Activated naive CD8-positive, alpha-beta T cell treated with anti-CD3 and anti-CD28 coated beads, Interleukin-2, amount 10 ng/mL, durations not matched to agents 7 days and 5 days (primary cell): ENCODE results near the gene DIAPH1. TPM values are rescaled to one million over a fixed set of nuclear protein-coding genes. Genes with fewer than 3 reads are reported as not detected.
A peak's percentile ranks its signal among the peaks of the same experiment; 100 is the strongest.

Experiments used
- ATAC-seq: fragments of 150-1000 bp; cut with Tn5 transposase; one replicate; pipeline ENCODE4 v1.10.0; 2021; ENCODE audit warnings: low read depth, moderate library complexity
- POLR2A ChIA-PET: fragments of 350-600 bp; sonication (Branson Sonifier 250); formaldehyde crosslinking; loops from one replicate; lab custom pipeline; 2021; ENCODE audit warnings: antibody characterized with exemption; lab: Charles Lee
- DNase-seq: peaks from one replicate; pipeline ENCODE4 v3.0.0; 2021
- H3K27ac Mint-ChIP-seq: one replicate; pipeline ENCODE4 v1.8.0; 2022; ENCODE audit warnings: mild to moderate bottlenecking, mixed read lengths
- H3K27me3 Mint-ChIP-seq: one replicate; pipeline ENCODE4 v1.8.0; 2022; ENCODE audit warnings: mild to moderate bottlenecking, moderate library complexity, mixed read lengths
- H3K36me3 Mint-ChIP-seq: one replicate; pipeline ENCODE4 v1.8.0; 2021; ENCODE audit warnings: mild to moderate bottlenecking, mixed read lengths
- H3K4me1 Mint-ChIP-seq: one replicate; pipeline ENCODE4 v1.8.0; 2021; ENCODE audit warnings: mixed read lengths
- H3K4me3 Mint-ChIP-seq: one replicate; pipeline ENCODE4 v1.8.0; 2022; ENCODE audit warnings: mild to moderate bottlenecking, moderate library complexity, mixed read lengths
- H3K9me3 Mint-ChIP-seq: one replicate; pipeline ENCODE4 v1.8.0; 2021; ENCODE audit warnings: mixed read lengths
- total RNA-seq, 2 experiments: library from RNA; stranded (reverse); gene quantifications; one replicate each; pipeline ENCODE4 v1.2.3, GENCODE V29; 2021

DIAPH1 gene
- total RNA-seq, 2 experiments from 2014 or later = 244 to 256 TPM

- Mint-ChIP-seq H3K36me3 (peaks cover 12% of the 10 kb centered on the region), H3K4me3 (peak overlapping the region; percentile 94), H3K9me3 (no peaks in the 10 kb centered on the region), H3K27ac (peak overlapping the region; percentile 93), H3K4me1 (peaks cover 46% of the 10 kb centered on the region), H3K27me3 (no peaks in the 10 kb centered on the region)
- peak; percentile 78 for DNase-seq
- peak; percentile 57 for ATAC-seq
- POLR2A ChIA-PET = interaction anchor here (1.0 to 9.6 kb wide), 13 partner anchors 10 to 472 kb away, joined by 3 to 107 read pairs (median 16); partner anchors contain the start of genes DELE1, DIAPH1, FCHSD1 and RNF14
These were observed 19.1 kb upstream of the DIAPH1 start for GRCh38 chr5:141637767-141638419.

- POLR2A ChIA-PET = interaction anchor here (0.6 to 9.6 kb wide), 22 partner anchors 10 to 473 kb away, joined by 3 to 107 read pairs (median 6); partner anchors contain the start of genes DELE1, DIAPH1, FCHSD1 and RNF14
- DNase-seq (peak; percentile 82), ATAC-seq (peak; percentile 64)
- H3K36me3 Mint-ChIP-seq = peaks cover 12% of the 10 kb centered on the region
- H3K4me1 Mint-ChIP-seq = peaks cover 50% of the 10 kb centered on the region
- peak overlapping the region; percentile 93 for H3K27ac Mint-ChIP-seq
- H3K27me3 Mint-ChIP-seq = no peaks in the 10 kb centered on the region
- H3K4me3 Mint-ChIP-seq = peak overlapping the region; percentile 94
- H3K9me3 Mint-ChIP-seq = no peaks in the 10 kb centered on the region
These were observed 18.4 kb upstream of the DIAPH1 start for GRCh38 chr5:141637123-141637766.

GRCh38 chr5:141636413-141637122, 17.8 kb upstream of the DIAPH1 start, which contains the start of the genes HDAC3 and RELL2:
Gene HDAC3 (minus strand): TSS chr5:141636849. CDS start chr5:141636790, 59 bp downstream.
Gene RELL2 (plus strand): TSS chr5:141636997. CDS start chr5:141638226, 1,229 bp downstream.
- Mint-ChIP-seq H3K27me3 (no peaks in the 10 kb centered on the region), H3K36me3 (peaks cover 12% of the 10 kb centered on the region), H3K4me1 (peaks cover 45% of the 10 kb centered on the region), H3K27ac (peak within 1 kb of the TSS; percentile 93), H3K4me3 (peak within 1 kb of the TSS; percentile 94), H3K9me3 (no peaks in the 10 kb centered on the region)
- DNase-seq (peak; percentile 99), ATAC-seq (peak; percentile 69)
- POLR2A ChIA-PET = interaction anchor here (0.6 to 9.6 kb wide), 24 partner anchors 9 to 473 kb away, joined by 3 to 107 read pairs (median 5); partner anchors contain the start of genes DELE1, DIAPH1, FCHSD1 and RNF14

GRCh38 chr5:141636106-141636412, 17.3 kb upstream of the DIAPH1 start:
- no peak for ATAC-seq
- H3K4me1 Mint-ChIP-seq = peaks cover 41% of the 10 kb centered on the region
- no peaks in the 10 kb centered on the region for H3K9me3 Mint-ChIP-seq
- POLR2A ChIA-PET = interaction anchor here (1.1 to 9.6 kb wide), 13 partner anchors 10 to 333 kb away, joined by 3 to 107 read pairs (median 16); partner anchors contain the start of genes DIAPH1, FCHSD1, RNF14 and TAF7
- H3K27ac Mint-ChIP-seq = peak overlapping the region; percentile 81
- no peak for DNase-seq
- H3K27me3 Mint-ChIP-seq = no peaks in the 10 kb centered on the region
- H3K36me3 Mint-ChIP-seq = peaks cover 12% of the 10 kb centered on the region
- peak overlapping the region; percentile 94 for H3K4me3 Mint-ChIP-seq

- H3K9me3 Mint-ChIP-seq = no peaks in the 10 kb centered on the region
- ATAC-seq (no peak), DNase-seq (no peak)
- H3K4me3 Mint-ChIP-seq = peak overlapping the region; percentile 94
- peaks cover 12% of the 10 kb centered on the region for H3K36me3 Mint-ChIP-seq
- H3K4me1 Mint-ChIP-seq = peaks cover 39% of the 10 kb centered on the region
- POLR2A ChIA-PET = interaction anchor here (1.1 to 9.6 kb wide), 10 partner anchors 10 to 334 kb away, joined by 3 to 107 read pairs (median 18); partner anchors contain the start of genes DIAPH1, FCHSD1, RNF14 and TAF7
- no peaks in the 10 kb centered on the region for H3K27me3 Mint-ChIP-seq
- peak overlapping the region; percentile 81 for H3K27ac Mint-ChIP-seq
These were observed 16.8 kb upstream of the DIAPH1 start for GRCh38 chr5:141635646-141636045.

GRCh38 chr5:141634720-141635119, 15.9 kb upstream of the DIAPH1 start:
- H3K4me1 Mint-ChIP-seq = peaks cover 42% of the 10 kb centered on the region
- H3K4me3 Mint-ChIP-seq = peak overlapping the region; percentile 94
- no peak for ATAC-seq
- no peaks in the 10 kb centered on the region for H3K9me3 Mint-ChIP-seq
- POLR2A ChIA-PET = interaction anchor here (4.1 to 9.6 kb wide), 3 partner anchors 12 to 17 kb away, joined by 41 to 107 read pairs (median 80); partner anchors contain the start of genes DIAPH1 and FCHSD1
- H3K27ac Mint-ChIP-seq = no peak overlapping the region
- no peak for DNase-seq
- H3K27me3 Mint-ChIP-seq = no peaks in the 10 kb centered on the region
- H3K36me3 Mint-ChIP-seq = peaks cover 16% of the 10 kb centered on the region

- Mint-ChIP-seq H3K27me3 (no peaks in the 10 kb centered on the region), H3K4me1 (peaks cover 41% of the 10 kb centered on the region), H3K9me3 (no peaks in the 10 kb centered on the region), H3K4me3 (peak overlapping the region; percentile 8), H3K27ac (peak overlapping the region; percentile 46), H3K36me3 (peaks cover 20% of the 10 kb centered on the region)
- POLR2A ChIA-PET = interaction anchor here (0.6 to 5.5 kb wide), 3 partner anchors 9 to 393 kb away, joined by 3 to 80 read pairs (median 3); partner anchors contain the start of gene DIAPH1
- no peak for ATAC-seq
- DNase-seq = no peak
These were observed 15.2 kb upstream of the DIAPH1 start for GRCh38 chr5:141633871-141634561.

GRCh38 chr5:141632650-141633049, 13.8 kb upstream of the DIAPH1 start:
- POLR2A ChIA-PET = interaction anchor here (0.6 to 0.7 kb wide), 2 partner anchors 8 to 10 kb away, joined by 3 to 5 read pairs; no protein-coding TSS in a partner anchor
- Mint-ChIP-seq H3K36me3 (peaks cover 31% of the 10 kb centered on the region), H3K27me3 (no peaks in the 10 kb centered on the region), H3K4me3 (no peak overlapping the region), H3K27ac (no peak overlapping the region), H3K9me3 (no peaks in the 10 kb centered on the region), H3K4me1 (peaks cover 37% of the 10 kb centered on the region)
- DNase-seq = no peak
- ATAC-seq = no peak

- H3K4me3 Mint-ChIP-seq = no peak overlapping the region
- no peaks in the 10 kb centered on the region for H3K9me3 Mint-ChIP-seq
- peaks cover 40% of the 10 kb centered on the region for H3K36me3 Mint-ChIP-seq
- POLR2A ChIA-PET = no interaction called here
- no peak for DNase-seq
- H3K27me3 Mint-ChIP-seq = no peaks in the 10 kb centered on the region
- peaks cover 33% of the 10 kb centered on the region for H3K4me1 Mint-ChIP-seq
- no peak overlapping the region for H3K27ac Mint-ChIP-seq
- ATAC-seq = no peak
These were observed 11.9 kb upstream of the DIAPH1 start for GRCh38 chr5:141630570-141631140.

- DNase-seq (no peak), ATAC-seq (no peak)
- Mint-ChIP-seq H3K9me3 (no peaks in the 10 kb centered on the region), H3K4me1 (peaks cover 19% of the 10 kb centered on the region), H3K27ac (no peak overlapping the region), H3K4me3 (no peak overlapping the region), H3K36me3 (peaks cover 32% of the 10 kb centered on the region), H3K27me3 (no peaks in the 10 kb centered on the region)
- POLR2A ChIA-PET = interaction anchor here (1.0 kb wide), 1 partner anchor 9 kb away, joined by 5 read pairs; the partner anchor contains the start of gene RELL2
These were observed 9.5 kb upstream of the DIAPH1 start for GRCh38 chr5:141628175-141628788.

- H3K36me3 Mint-ChIP-seq = peaks cover 28% of the 10 kb centered on the region
These were observed 4.8 kb upstream of the DIAPH1 start for GRCh38 chr5:141623611-141624010.

More at GRCh38 chr5:141623611-141624010, 4.8 kb upstream of the DIAPH1 start:
- H3K9me3 Mint-ChIP-seq = no peaks in the 10 kb centered on the region
- ATAC-seq (no peak), DNase-seq (no peak)
- peak overlapping the region; percentile 83 for H3K27ac Mint-ChIP-seq
- POLR2A ChIA-PET = interaction anchor here (1.2 to 3.6 kb wide), 4 partner anchors 9 to 32 kb away, joined by 3 to 41 read pairs (median 6); partner anchors contain the start of genes HDAC3 and RELL2
- no peaks in the 10 kb centered on the region for H3K27me3 Mint-ChIP-seq
- H3K4me3 Mint-ChIP-seq = peak overlapping the region; percentile 54
- peaks cover 28% of the 10 kb centered on the region for H3K4me1 Mint-ChIP-seq
